ENCODE measurements around the gene ELFN1.

Gene ELFN1

DNA sequence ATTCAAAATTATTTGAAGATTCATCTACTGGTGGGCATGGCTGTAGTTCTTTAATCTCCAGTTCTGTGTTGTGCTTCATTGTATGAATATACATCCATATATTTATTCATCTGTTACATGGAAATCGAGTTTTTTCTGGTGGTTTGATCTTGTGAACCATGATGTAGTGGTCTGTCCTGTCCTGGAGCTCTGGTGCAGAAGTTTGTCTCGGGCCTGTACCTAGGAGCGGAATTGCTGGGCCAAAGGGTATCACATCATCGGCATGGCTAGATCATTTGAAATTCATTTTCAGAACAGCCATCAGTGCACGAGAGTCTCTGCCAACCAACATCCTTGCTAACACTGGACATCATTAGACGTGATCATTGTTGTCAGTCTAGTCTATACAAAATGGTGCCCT is 107.0 kb downstream of the ELFN1 start:
- in situ Hi-C loops (cut with MboI; ENCODE audit: low sequenced_read_pairs) = loop anchor here (25.0 kb wide), 2 partner anchors 435 to 560 kb away; no protein-coding TSS in a partner anchor

DNA sequence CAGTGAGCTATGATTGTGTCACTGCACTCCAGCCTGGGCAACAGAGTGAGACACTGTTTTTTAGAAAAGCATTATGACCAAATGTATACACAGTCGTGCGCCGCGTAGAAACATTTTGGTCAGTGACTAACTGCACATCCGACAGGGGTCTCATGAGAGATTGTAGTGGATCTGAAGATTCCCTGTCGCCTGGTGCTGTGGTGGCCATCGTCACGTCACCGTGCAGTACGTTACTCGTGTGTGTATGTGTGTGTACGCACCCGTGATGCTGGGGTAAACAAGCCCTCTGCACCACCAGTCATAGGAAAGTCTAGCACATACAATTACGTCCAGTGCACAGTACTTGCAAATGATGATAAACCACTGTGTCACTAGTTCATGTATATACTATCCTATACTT is 109.4 kb downstream of the ELFN1 start:
- in situ Hi-C loops (cut with MboI; ENCODE audit: low sequenced_read_pairs) = loop anchor here (25.0 kb wide), 2 partner anchors 433 to 558 kb away; no protein-coding TSS in a partner anchor

DNA sequence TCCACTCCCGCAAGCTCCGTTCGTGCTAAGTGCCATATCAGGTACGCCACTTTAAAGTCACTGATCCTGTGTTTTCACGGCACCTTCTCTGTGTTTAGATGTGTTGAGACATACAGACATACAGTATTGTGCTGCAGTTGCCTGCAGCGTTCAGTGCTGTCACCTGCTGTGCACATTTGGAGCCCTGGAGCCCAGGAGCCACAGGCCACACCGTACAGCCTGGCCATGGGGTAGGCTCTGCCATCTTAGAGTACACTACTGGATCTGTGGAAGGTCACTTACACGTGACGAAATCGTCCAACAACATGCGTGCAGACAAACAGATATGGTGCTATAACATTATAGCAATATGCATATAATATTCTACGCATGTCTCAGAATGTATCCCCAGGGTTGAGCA is 111.3 kb downstream of the ELFN1 start:
- in situ Hi-C loops (cut with MboI; ENCODE audit: low sequenced_read_pairs) = loop anchor here (25.0 kb wide), 2 partner anchors 431 to 556 kb away; no protein-coding TSS in a partner anchor

DNA sequence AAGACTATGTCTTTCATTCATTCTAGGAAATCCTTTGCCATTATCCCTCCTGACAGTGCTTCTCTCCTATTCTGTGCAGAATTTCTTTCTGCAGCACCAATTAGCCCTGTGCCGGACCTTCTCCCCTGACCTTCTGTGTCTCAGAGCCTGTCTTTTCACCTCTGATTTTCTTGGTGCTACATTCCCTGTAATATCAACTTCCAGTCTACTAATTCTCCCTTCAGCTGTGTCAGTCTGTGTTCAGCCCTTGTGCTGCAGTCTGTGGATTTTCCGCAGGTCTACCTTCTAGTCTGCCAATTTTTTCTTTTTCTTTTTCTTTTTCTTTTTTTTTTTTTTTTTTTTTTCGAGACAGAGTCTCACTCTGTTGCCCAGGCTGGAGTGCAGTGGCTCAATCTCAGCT is 115.8 kb downstream of the ELFN1 start:
- in situ Hi-C loops (cut with MboI; ENCODE audit: low sequenced_read_pairs) = loop anchor here (25.0 kb wide), 2 partner anchors 426 to 551 kb away; no protein-coding TSS in a partner anchor

DNA sequence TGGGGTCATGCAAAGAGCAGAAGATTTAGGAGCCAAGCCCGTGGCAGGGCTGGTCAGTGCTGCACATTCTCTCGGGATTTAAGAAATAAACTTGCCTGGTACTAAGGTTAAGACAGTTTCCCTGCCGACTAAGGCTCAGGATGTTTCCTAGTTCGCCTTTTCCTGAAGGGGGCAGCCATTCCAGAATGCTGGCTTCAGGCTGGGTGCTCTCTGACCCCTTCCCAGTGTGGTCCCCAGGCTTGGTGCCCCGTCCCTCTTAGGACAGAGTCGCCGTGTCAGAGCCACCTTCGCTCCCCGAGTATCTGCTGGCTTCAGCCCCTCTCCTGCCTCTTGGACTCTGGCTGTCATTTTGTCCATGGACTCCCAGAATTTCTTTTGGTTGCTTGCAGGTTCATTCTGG is 117.2 kb downstream of the ELFN1 start:
- in situ Hi-C loops (cut with MboI; ENCODE audit: low sequenced_read_pairs) = loop anchor here (25.0 kb wide), 2 partner anchors 425 to 550 kb away; no protein-coding TSS in a partner anchor

DNA sequence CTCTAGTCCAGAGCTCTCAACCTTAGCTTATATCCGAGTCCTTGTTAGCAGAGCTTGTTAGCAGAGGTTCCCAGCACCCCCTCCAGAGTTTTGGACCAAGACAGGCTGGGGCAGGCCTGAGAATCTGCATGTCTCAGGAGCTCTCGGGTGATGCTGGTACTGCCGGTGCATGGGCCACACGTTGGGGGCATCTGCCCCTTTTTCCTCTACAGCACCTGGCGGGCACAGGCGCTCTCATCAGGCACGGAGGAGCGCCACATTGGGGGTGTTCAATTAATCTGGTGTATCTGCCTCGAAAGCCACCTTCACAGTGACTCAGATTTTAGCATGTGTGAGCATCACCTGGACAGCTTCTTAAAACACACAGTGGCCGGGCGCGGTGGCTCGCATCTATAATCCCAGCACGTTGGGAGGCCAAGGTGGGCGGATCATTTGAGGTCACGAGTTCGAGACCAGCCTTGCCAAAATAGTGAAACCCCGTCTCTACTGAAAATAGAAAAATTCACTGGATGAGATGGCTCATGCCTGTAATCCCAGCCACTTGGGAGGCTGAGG is 117.7 kb downstream of the ELFN1 start:
- in situ Hi-C loops (cut with MboI; ENCODE audit: low sequenced_read_pairs) = loop anchor here (25.0 kb wide), 2 partner anchors 425 to 550 kb away; no protein-coding TSS in a partner anchor

DNA sequence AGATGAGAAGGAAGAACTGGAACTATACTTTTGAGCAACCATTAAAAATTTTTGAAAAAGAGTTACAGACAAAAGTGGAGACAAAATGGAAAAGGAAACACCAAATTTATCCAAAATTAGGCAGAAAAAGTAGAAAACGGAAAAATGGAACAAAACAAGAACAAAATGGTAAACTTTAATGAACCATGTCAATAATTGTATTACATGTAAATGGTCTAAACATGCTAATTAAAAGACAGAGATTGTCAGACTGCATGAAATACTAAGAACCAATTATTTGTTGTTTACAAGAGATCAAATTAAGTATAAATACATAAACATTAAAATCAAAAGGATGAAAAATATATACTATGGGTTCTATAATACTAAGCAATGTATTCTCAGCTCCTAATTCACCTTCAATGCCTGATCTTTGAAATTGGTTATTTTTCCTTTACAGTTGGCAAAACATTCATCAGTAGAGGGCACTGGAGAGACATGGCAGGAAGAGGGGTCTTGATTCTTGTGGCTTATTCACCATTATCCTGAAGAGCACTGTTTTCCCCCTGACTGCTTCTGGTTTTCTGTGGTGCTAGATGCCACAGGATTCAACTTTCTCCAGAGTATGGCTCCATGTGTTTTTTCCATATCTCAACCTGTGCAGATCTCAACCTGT is 124.9 kb downstream of the ELFN1 start:
- in situ Hi-C loops (cut with MboI; ENCODE audit: low sequenced_read_pairs) = loop anchor here (25.0 kb wide), 2 partner anchors 417 to 542 kb away; no protein-coding TSS in a partner anchor

Measured in HL-60/S4 (cell line).